ENCODE measurements around the gene CTBP2. TPM values are rescaled to one million over a fixed set of nuclear protein-coding genes. Genes with fewer than 3 reads are reported as not detected.

Gene CTBP2
- total and polyA plus RNA-seq, 2 donors from 2014 or later, result 33.1 to 111 TPM

GRCh38 chr10:125114761-125115391 is 45.5 kb downstream of the CTBP2 start:
- no peaks in the 10 kb centered on the region for H3K27me3 ChIP-seq (ENCODE audit: control insufficient read depth, insufficient read depth, low read length)
- H3K27ac ChIP-seq (ENCODE audit: low read depth in 2 of 2, low read length in 2 of 2), result peak overlapping the region; percentile 46 to 56
- no peak for DNase-seq
- TF ChIP-seq, protein P1, sequence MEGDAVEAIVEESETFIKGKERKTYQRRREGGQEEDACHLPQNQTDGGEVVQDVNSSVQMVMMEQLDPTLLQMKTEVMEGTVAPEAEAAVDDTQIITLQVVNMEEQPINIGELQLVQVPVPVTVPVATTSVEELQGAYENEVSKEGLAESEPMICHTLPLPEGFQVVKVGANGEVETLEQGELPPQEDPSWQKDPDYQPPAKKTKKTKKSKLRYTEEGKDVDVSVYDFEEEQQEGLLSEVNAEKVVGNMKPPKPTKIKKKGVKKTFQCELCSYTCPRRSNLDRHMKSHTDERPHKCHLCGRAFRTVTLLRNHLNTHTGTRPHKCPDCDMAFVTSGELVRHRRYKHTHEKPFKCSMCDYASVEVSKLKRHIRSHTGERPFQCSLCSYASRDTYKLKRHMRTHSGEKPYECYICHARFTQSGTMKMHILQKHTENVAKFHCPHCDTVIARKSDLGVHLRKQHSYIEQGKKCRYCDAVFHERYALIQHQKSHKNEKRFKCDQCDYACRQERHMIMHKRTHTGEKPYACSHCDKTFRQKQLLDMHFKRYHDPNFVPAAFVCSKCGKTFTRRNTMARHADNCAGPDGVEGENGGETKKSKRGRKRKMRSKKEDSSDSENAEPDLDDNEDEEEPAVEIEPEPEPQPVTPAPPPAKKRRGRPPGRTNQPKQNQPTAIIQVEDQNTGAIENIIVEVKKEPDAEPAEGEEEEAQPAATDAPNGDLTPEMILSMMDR (IDR thresholded peaks at IDR 0.05; ENCODE audit: borderline replicate concordance, extremely low read depth, insufficient read depth), result no peak
- intact Hi-C loops (cut with DNase I), result no loop called here
- no peak overlapping the region for H3K4me3 ChIP-seq (ENCODE audit: low read length in 3 of 3)
- no peak for FAIRE-seq
- peaks cover 4 to 40% (median 37%) of the 10 kb centered on the region in 3 donors for H3K4me1 ChIP-seq (ENCODE audit: control insufficient read depth in 2 of 3, insufficient read depth in 2 of 3, low read depth in 1 of 3, low read length in 3 of 3)
- H3K9me3 ChIP-seq (ENCODE audit: control insufficient read depth in 2 of 3, insufficient read depth in 1 of 3, low read length in 3 of 3), result no peaks in the 10 kb centered on the region
- H3K36me3 ChIP-seq (ENCODE audit: control insufficient read depth in 2 of 3, insufficient read depth in 3 of 3, low read length in 3 of 3), result no peaks in the 10 kb centered on the region
- no peak overlapping the region for H3K9ac ChIP-seq (ENCODE audit: low read length in 3 of 3)

DNA sequence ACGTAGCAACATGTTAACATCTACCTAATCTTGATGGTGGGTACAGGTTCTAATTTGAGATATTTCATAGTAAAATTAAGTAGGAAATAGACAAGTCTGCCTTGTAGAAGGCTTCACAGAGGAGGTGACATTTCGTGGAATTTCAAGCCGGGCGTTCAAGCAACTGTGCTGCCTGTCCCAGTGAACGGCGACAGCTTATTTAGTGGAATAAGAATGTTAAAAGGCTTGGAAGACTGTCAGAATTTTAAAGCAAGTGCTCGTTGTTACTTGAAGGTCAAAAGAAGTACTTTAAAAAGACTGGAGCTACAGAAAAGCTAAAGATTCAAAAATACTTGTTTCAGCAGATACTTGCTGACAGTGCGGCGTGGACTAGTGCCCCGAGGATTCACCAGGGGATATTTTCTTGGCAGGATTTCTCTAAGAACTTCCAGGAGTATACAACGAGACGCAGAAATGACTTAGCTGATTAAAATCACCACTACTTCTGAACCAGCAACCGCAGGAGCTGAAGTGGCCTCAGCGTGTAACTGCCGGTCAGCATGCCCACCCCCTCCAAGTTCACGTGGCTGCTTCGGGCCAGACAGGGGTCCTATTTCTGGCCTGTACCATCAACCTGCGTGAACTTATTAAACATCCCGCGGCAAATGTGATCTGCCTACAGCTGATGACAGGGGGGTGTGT is 46.5 kb downstream of the CTBP2 start:
- FAIRE-seq (peak; percentile 52), DNase-seq (no peak)
- Histone ChIP-seq H3K27ac (ENCODE audit: low read depth in 2 of 2, low read length in 2 of 2) (peak overlapping the region; percentile 75 to 87), H3K9me3 (ENCODE audit: control insufficient read depth in 2 of 3, insufficient read depth in 1 of 3, low read length in 3 of 3) (no peaks in the 10 kb centered on the region), H3K36me3 (ENCODE audit: control insufficient read depth in 2 of 3, insufficient read depth in 3 of 3, low read length in 3 of 3) (peaks cover 2 to 7% (median 5%) of the 10 kb centered on the region in 3 donors), H3K27me3 (ENCODE audit: control insufficient read depth, insufficient read depth, low read length) (no peaks in the 10 kb centered on the region), H3K9ac (ENCODE audit: low read length in 3 of 3) (peak overlapping the region in 1 of 3 donors; percentile 62), H3K4me3 (ENCODE audit: low read length in 3 of 3) (peak overlapping the region in 1 of 3 donors; percentile 5), H3K4me1 (ENCODE audit: control insufficient read depth in 2 of 3, insufficient read depth in 2 of 3, low read depth in 1 of 3, low read length in 3 of 3) (peaks cover 4 to 38% (median 35%) of the 10 kb centered on the region in 3 donors)
- TF ChIP-seq, protein P1 (IDR thresholded peaks at IDR 0.05; ENCODE audit: borderline replicate concordance, extremely low read depth, insufficient read depth), result no peak
- intact Hi-C loops (cut with DNase I), result no loop called here

DNA sequence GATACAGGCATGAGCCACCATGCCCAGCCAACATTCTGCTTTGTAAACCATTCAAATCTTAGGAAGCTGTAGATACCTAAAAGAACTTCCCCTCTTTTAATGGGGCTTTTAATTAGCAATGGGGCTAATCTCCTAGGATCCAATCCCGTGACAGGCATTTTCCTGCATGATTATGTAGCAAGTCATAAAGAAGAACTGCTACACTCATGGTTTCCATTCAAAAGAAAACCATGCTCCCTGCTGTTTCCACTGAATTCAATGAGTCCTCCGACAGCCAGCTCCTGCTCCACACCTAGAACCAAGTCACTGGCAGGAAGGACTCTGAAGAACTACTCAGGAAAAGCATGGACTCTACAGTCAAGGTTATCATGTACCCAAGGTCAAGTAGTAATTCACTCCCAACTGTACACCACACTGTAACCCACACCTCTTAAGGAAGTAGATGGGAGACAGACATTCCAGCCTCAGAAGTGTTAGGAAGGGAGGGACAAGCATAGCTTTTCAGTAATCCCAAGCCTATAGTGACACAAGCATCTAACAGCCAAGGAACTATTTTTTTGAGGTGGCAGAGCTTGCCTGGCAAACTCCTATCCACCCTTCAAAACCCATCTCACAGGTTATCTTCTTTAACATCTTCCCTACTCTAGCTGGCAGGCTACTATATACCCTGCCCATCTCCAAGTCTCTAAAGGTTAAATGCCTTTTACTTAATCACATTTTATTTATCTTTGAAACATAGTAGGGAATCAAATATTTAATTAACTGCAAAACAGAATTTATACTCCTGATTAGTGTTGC is 47.5 kb downstream of the CTBP2 start:
- DNase-seq (no peak), FAIRE-seq (no peak)
- TF ChIP-seq, protein P1 (IDR thresholded peaks at IDR 0.05; ENCODE audit: borderline replicate concordance, extremely low read depth, insufficient read depth), result no peak
- Histone ChIP-seq H3K36me3 (ENCODE audit: control insufficient read depth in 2 of 3, insufficient read depth in 3 of 3, low read length in 3 of 3) (peaks cover 4 to 11% (median 10%) of the 10 kb centered on the region in 3 donors), H3K27ac (ENCODE audit: low read depth in 2 of 2, low read length in 2 of 2) (peak overlapping the region; percentile 75 to 87), H3K4me1 (ENCODE audit: control insufficient read depth in 2 of 3, insufficient read depth in 2 of 3, low read depth in 1 of 3, low read length in 3 of 3) (peaks cover 4 to 34% (median 30%) of the 10 kb centered on the region in 3 donors), H3K27me3 (ENCODE audit: control insufficient read depth, insufficient read depth, low read length) (no peaks in the 10 kb centered on the region), H3K4me3 (ENCODE audit: low read length in 3 of 3) (no peak overlapping the region), H3K9ac (ENCODE audit: low read length in 3 of 3) (no peak overlapping the region), H3K9me3 (ENCODE audit: control insufficient read depth in 2 of 3, insufficient read depth in 1 of 3, low read length in 3 of 3) (no peaks in the 10 kb centered on the region)
- intact Hi-C loops (cut with DNase I), result no loop called here

Data from kidney (tissue), 14 donors.